ENCODE measurements around the gene MYCN.

- TF ChIP-seq CTCF (IDR thresholded peaks at IDR 0.05) = no peak
- no peak for TF ChIP-seq POLR2AphosphoS5 (IDR thresholded peaks at IDR 0.05)
Measured at GRCh38 chr2:15941481-15941850, 1.1 kb downstream of the MYCN start.

All from transverse colon (tissue), 4 donors.